Right renal pelvis (tissue), 4 donors: Measurements from ENCODE around the gene C17orf113. TPM values are rescaled to one million over a fixed set of nuclear protein-coding genes. Genes with fewer than 3 reads are reported as not detected.

Source experiments
- polyA plus RNA-seq, 4 donors: library from polyadenylated mRNA; unstranded; fragments of 120-200 nt; gene quantifications; one replicate each; pipeline ENCODE4 v1.2.1, GENCODE V29; 2013; ENCODE audit not compliant: insufficient read length in 4 of 4

Gene C17orf113
- polyA plus RNA-seq, 4 donors: 3.7 to 4.1 (median 3.9) TPM

Other genes starting within 250 kb of the C17orf113 start
- gene P3H4, start 238.7 kb downstream of the C17orf113 start, polyA plus RNA-seq: 10 to 100 TPM; 35.0 to 47.0 (median 41.4) TPM
- 100 to 1,000 TPM; 142 to 160 (median 146) TPM for gene FKBP10, start 237.6 kb downstream of the C17orf113 start, polyA plus RNA-seq
- 100 to 1,000 TPM in 2 of 4 donors, 10 to 100 TPM in 2; 93.4 to 124 (median 102) TPM for gene NT5C3B, start 214.4 kb downstream of the C17orf113 start, polyA plus RNA-seq
- gene KLHL10, start 212.8 kb downstream of the C17orf113 start, polyA plus RNA-seq: under 1 TPM; 0.18 to 0.34 (median 0.29) TPM
- 1 to 10 TPM; 7.2 to 9.5 (median 8.7) TPM for gene KLHL11, start 185.2 kb downstream of the C17orf113 start, polyA plus RNA-seq
- gene ACLY, start 131.7 kb downstream of the C17orf113 start, polyA plus RNA-seq: 10 to 100 TPM; 81.0 to 91.3 (median 91.1) TPM
- gene ODAD4, start 120.0 kb downstream of the C17orf113 start, polyA plus RNA-seq: 1 to 10 TPM; 5.7 to 7.2 (median 6.3) TPM
- gene CNP, start 83.8 kb downstream of the C17orf113 start, polyA plus RNA-seq: 10 to 100 TPM; 63.0 to 80.3 (median 68.1) TPM
- gene DNAJC7, start 33.2 kb downstream of the C17orf113 start, polyA plus RNA-seq: 100 to 1,000 TPM; 134 to 148 (median 138) TPM
- gene NKIRAS2, start 30.5 kb downstream of the C17orf113 start, polyA plus RNA-seq: 10 to 100 TPM; 51.2 to 63.5 (median 53.3) TPM
- 1 to 10 TPM; 5.6 to 7.4 (median 6.4) TPM for gene ZNF385C, start 47.9 kb upstream of the C17orf113 start, polyA plus RNA-seq
- 1 to 10 TPM; 7.1 to 9.5 (median 8.8) TPM for gene DHX58, start 62.1 kb upstream of the C17orf113 start, polyA plus RNA-seq
- 10 to 100 TPM; 55.7 to 68.5 (median 57.1) TPM for gene KAT2A, start 70.8 kb upstream of the C17orf113 start, polyA plus RNA-seq
- gene HSPB9, start 72.2 kb upstream of the C17orf113 start, polyA plus RNA-seq: under 1 TPM; 0.14 to 0.31 (median 0.21) TPM
- gene RAB5C, start 104.4 kb upstream of the C17orf113 start, polyA plus RNA-seq: 100 to 1,000 TPM; 131 to 164 (median 140) TPM
- under 1 TPM in 1 of 4 donors, not detected in 3; 0.09 TPM for gene KCNH4, start 130.5 kb upstream of the C17orf113 start, polyA plus RNA-seq
- not detected for gene HCRT, start 134.9 kb upstream of the C17orf113 start, polyA plus RNA-seq
- gene GHDC, start 143.9 kb upstream of the C17orf113 start, polyA plus RNA-seq: 10 to 100 TPM; 11.5 to 23.7 (median 16.8) TPM
- gene STAT5B, start 225.8 kb upstream of the C17orf113 start, polyA plus RNA-seq: 10 to 100 TPM; 40.3 to 46.7 (median 42.0) TPM
- gene STAT5A, start 237.9 kb upstream of the C17orf113 start, polyA plus RNA-seq: 1 to 10 TPM; 5.7 to 6.8 (median 6.4) TPM